Head of caudate nucleus (tissue), 42 donors: ENCODE measurements around the gene FAM83D.
A peak's percentile ranks its signal among the peaks of the same experiment; 100 is the strongest.
"Not testable (repeated sequence)": the region's sequence is repeated elsewhere in the genome, so short reads cannot be mapped to it uniquely, and the experiment has no call there.

ENCODE experiments used
- DNase-seq, 42 donors: peaks; one replicate each; pipeline versions ENCODE4 v3.0.0 to v3.0.0-alpha.2; 2020 to 2021; ENCODE audit warnings: mixed read lengths in 7 of 42
- intact Hi-C: fragments of 100-400 bp; cut with DNase I; formaldehyde crosslinking; loops from one replicate; pipeline ENCODE4 v1.15.0; 2022

The FAM83D gene

GRCh38 chr20:38953630-38954340 is 27.6 kb downstream of the FAM83D start:
- intact Hi-C loops = no loop called here

GRCh38 chr20:38957235-38957876 is 31.1 kb downstream of the FAM83D start:
- no peak for DNase-seq
- intact Hi-C loops = no loop called here

More at GRCh38 chr20:38953630-38954340, 27.6 kb downstream of the FAM83D start:
- DNase-seq = no peak

GRCh38 chr20:38957915-38958485 is 31.8 kb downstream of the FAM83D start:
- intact Hi-C loops = no loop called here
- DNase-seq = no peak

GRCh38 chr20:38960187-38960687 is 34.0 kb downstream of the FAM83D start:
- intact Hi-C loops = loop anchor here (5.0 kb wide), 1 partner anchor 33 kb away; the partner anchor contains the start of gene FAM83D
- not testable (repeated sequence) for DNase-seq

- DNase-seq = peak in 21 of 42 donors; percentile 3 to 48 (median 16)
- intact Hi-C loops = loop anchor here (5.0 kb wide), 1 partner anchor 34 kb away; the partner anchor contains the start of gene FAM83D
These were observed 35.4 kb downstream of the FAM83D start for GRCh38 chr20:38961530-38962043.

- intact Hi-C loops = loop anchor here (5.0 kb wide), 1 partner anchor 35 kb away; the partner anchor contains the start of gene FAM83D
- peak; percentile 95 to 100 (median 99) for DNase-seq
These were observed 36.1 kb downstream of the FAM83D start, which contains the start of gene DHX35 for GRCh38 chr20:38962044-38962927. TSS of gene DHX35 (plus strand) at chr20:38962344. CDS start at chr20:38962368, 24 bp downstream.

- DNase-seq = no peak
- intact Hi-C loops = loop anchor here (5.0 kb wide), 1 partner anchor 36 kb away; the partner anchor contains the start of gene FAM83D
These were observed 36.7 kb downstream of the FAM83D start for GRCh38 chr20:38962928-38963401.

- no peak for DNase-seq
- intact Hi-C loops = loop anchor here (5.0 kb wide), 1 partner anchor 36 kb away; the partner anchor contains the start of gene FAM83D
These were observed 37.5 kb downstream of the FAM83D start for GRCh38 chr20:38963745-38964144.

GRCh38 chr20:38965264-38965663 is 39.0 kb downstream of the FAM83D start:
- intact Hi-C loops = no loop called here
- DNase-seq = no peak

- intact Hi-C loops = no loop called here
These were observed 41.9 kb downstream of the FAM83D start for GRCh38 chr20:38968090-38968489.

GRCh38 chr20:38969708-38970107 is 43.5 kb downstream of the FAM83D start:
- intact Hi-C loops = no loop called here
- DNase-seq = no peak

More at GRCh38 chr20:38968090-38968489, 41.9 kb downstream of the FAM83D start:
- DNase-seq = no peak

- intact Hi-C loops = no loop called here
- DNase-seq = no peak
These were observed 44.1 kb downstream of the FAM83D start for GRCh38 chr20:38970302-38970701.

- intact Hi-C loops = no loop called here
- no peak for DNase-seq
These were observed 46.9 kb downstream of the FAM83D start for GRCh38 chr20:38973107-38973506.

- intact Hi-C loops = no loop called here
These were observed 47.4 kb downstream of the FAM83D start for GRCh38 chr20:38973645-38974044.

GRCh38 chr20:38975539-38976120 is 49.4 kb downstream of the FAM83D start:
- intact Hi-C loops = no loop called here
- DNase-seq = no peak

More at GRCh38 chr20:38973645-38974044, 47.4 kb downstream of the FAM83D start:
- peak in 13 of 42 donors; percentile 9 to 55 (median 36) for DNase-seq

- intact Hi-C loops = no loop called here
- no peak for DNase-seq
These were observed 53.2 kb downstream of the FAM83D start for GRCh38 chr20:38979434-38979833.

GRCh38 chr20:38979842-38980241 is 53.6 kb downstream of the FAM83D start:
- no peak for DNase-seq
- intact Hi-C loops = no loop called here

GRCh38 chr20:38982291-38982690 is 56.1 kb downstream of the FAM83D start:
- no peak for DNase-seq
- intact Hi-C loops = no loop called here
